IMR-90 (cell line): ENCODE measurements around the gene MSI1.

Experiments used
- CTCF ChIP-seq: conservative IDR thresholded peaks from 2 replicates; pipeline ENCODE4 v1.5.1; 2012; ENCODE audit warnings: mild to moderate bottlenecking, low read depth, low read length, improper control_type of control experiment
- MXI1 ChIP-seq: IDR thresholded peaks from 2 replicates; pipeline ENCODE4 v1.6.1; 2012; ENCODE audit warnings: low read depth, mild to moderate bottlenecking, low read length, moderate library complexity, borderline replicate concordance
- RFX5 ChIP-seq: IDR thresholded peaks from 2 replicates; pipeline ENCODE4 v1.8.0; 2012; ENCODE audit warnings: low read depth, mild to moderate bottlenecking, low read length, moderate library complexity

GRCh38 chr12:120397824-120398540 is 29.0 kb upstream of the MSI1 start:
- TF ChIP-seq CTCF, result no peak
- TF ChIP-seq MXI1, result no peak
- no peak for TF ChIP-seq RFX5
